ENCODE data around the gene ZNF599.

ZNF599 gene

GRCh38 chr19:34734537-34735103 is 38.4 kb downstream of the ZNF599 start:
- no peak for FAIRE-seq

GRCh38 chr19:34733746-34734536 is 39.1 kb downstream of the ZNF599 start, which contains the start of gene ZNF181:
TSS of gene ZNF181 (plus strand) at chr19:34734243. CDS start at chr19:34735038, 795 bp downstream.
- no peak for FAIRE-seq

GRCh38 chr19:34733266-34733745 is 39.7 kb downstream of the ZNF599 start:
- no peak for FAIRE-seq

GRCh38 chr19:34732612-34733211 is 40.3 kb downstream of the ZNF599 start:
- FAIRE-seq, result no peak

- FAIRE-seq, result no peak
These were observed 41.1 kb downstream of the ZNF599 start for GRCh38 chr19:34731964-34732363.

GRCh38 chr19:34731019-34731829 is 41.8 kb downstream of the ZNF599 start:
- FAIRE-seq, result no peak

- no peak for FAIRE-seq
These were observed 47.6 kb downstream of the ZNF599 start for GRCh38 chr19:34725400-34725799.

GRCh38 chr19:34722353-34722752 is 50.7 kb downstream of the ZNF599 start:
- FAIRE-seq, result no peak

- FAIRE-seq, result no peak
These were observed 57.7 kb downstream of the ZNF599 start for GRCh38 chr19:34715357-34715756.

GRCh38 chr19:34713262-34713637 is 59.8 kb downstream of the ZNF599 start:
- no peak for FAIRE-seq

GRCh38 chr19:34712395-34713261 is 60.4 kb downstream of the ZNF599 start:
- FAIRE-seq, result peak; percentile 79

- no peak for FAIRE-seq
These were observed 61.1 kb downstream of the ZNF599 start for GRCh38 chr19:34711890-34712289.

All from islet of Langerhans (tissue), 1 donor.